ENCODE measurements around the gene UTP11.

UTP11 gene

DNA sequence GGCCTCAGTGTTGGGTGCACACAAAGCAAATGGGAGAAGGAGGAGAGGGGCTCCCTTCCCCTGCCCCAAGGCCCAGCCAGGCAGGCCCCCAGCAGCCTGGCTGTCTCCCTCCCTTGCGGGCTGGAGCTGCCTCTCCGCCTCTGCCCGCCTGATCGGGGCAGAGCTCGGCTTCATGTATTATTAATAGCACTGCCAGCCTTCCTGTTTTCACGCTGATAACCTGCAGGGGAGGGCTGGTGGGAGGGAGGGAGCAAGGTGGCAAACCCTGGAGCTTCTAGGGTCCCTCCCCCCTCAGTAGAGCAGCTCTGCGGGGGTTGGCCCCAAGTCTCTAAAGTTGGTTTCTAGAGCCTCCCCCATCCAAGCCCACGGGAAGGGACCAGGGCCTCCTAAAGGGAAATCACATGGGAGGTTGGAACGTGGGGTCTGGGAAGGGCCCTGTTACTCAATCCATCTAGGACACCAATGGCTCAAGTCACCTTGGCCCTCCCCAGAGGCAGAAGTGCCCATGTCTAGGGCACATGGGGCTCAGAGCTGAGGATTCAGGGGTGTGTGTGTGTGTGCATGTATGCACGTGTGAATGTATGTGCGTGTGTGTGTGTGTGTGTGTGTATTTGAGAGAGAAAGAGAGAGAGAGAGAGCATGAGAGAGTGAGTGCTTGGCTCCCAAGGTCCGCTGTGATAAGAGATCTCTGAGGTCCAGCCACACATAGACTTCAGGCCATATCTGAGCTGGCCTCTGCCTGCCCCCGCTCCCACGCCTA lies 55.9 kb downstream of the UTP11 start:
- ATAC-seq = no peak
- TF ChIP-seq RARB (CRISPR knock-in tag; IDR thresholded peaks at IDR 0.05) (no peak), PPARA (CRISPR knock-in tag; IDR thresholded peaks at IDR 0.05; ENCODE audit: borderline replicate concordance) (no peak), OSR1 (CRISPR knock-in tag; IDR thresholded peaks at IDR 0.05) (no peak), GLIS3 (CRISPR knock-in tag; IDR thresholded peaks at IDR 0.05) (no peak), ZFP3 (CRISPR knock-in tag; IDR thresholded peaks at IDR 0.05) (no peak), SNAI2 (CRISPR knock-in tag; IDR thresholded peaks at IDR 0.05) (no peak), PATZ1 (CRISPR knock-in tag; IDR thresholded peaks at IDR 0.05; ENCODE audit: borderline replicate concordance) (no peak), ZNF8 (CRISPR knock-in tag; IDR thresholded peaks at IDR 0.05) (no peak), ESRRG (CRISPR knock-in tag; IDR thresholded peaks at IDR 0.05) (no peak), ZC3H10 (CRISPR knock-in tag; IDR thresholded peaks at IDR 0.05) (no peak), CSDC2 (CRISPR knock-in tag; IDR thresholded peaks at IDR 0.05) (no peak)

DNA sequence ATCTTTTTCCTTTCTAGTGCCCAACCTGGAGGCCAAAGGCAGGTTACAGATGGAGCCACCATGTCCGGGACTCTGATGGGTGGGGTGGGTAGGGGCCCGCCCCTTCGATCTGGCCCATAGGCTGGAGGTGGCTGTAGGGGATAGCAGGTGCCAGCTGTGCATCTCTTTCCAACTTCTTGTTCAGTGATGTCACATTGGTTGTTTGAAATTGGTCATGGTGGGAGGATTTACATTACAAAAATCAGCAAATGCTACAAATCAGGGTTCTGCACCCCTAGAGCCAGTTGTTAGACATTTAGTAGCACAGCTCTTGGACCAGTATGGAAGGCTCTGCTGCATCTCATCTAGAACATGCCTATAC lies 56.4 kb downstream of the UTP11 start:
- ATAC-seq = no peak

DNA sequence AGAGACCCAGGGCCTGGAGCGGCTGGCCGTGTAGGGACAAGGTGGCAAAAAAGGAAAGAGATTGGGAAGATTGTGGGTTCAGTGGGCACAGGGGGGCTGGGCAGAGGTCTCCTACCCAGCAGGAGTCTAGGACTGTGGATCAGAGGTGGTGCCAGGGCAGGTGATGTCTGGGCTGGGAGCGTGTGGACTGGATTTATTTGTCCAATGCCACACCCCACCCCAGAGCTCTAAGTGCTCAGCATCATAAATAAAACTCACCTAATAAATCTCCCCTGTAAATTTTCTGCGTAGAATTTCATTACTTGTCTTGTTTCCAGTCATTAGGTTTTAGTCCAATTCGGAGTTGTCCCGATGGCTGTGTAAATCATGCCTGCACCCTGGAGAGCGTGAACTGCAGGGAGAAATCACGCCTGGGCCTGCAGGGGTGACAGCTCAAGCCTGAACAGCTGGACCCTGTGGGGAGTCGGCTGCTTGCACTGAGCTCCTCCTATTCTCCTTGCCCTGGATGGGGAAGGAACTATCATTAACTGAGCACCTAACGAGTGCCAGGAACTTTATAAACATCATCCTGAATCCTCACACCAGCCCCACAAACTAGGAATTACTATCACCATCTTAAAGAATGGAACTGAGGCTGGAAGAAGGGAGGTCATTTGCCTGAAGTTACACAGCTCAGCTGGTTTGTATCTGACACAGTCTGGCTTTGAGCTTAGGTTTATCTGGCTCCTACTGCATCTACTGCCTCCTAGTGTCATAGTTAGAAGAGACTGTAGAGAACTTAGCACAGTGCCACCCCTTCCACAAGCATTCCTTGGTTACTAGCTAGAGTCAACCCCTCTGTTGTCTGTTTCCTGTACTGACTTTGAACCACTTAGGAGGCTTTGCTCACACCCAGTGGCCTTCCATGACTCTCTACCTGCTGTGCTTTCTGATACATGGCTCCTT lies 59.0 kb downstream of the UTP11 start:
- TF ChIP-seq ZNF565 (CRISPR knock-in tag; conservative IDR thresholded peaks at IDR 0.05; ENCODE audit: low read depth) (no peak), ZNF8 (CRISPR knock-in tag; IDR thresholded peaks at IDR 0.05) (no peak), RARB (CRISPR knock-in tag; IDR thresholded peaks at IDR 0.05) (no peak), ARNTL (CRISPR knock-in tag; IDR thresholded peaks at IDR 0.05; ENCODE audit: borderline replicate concordance, low read depth) (no peak), ZC3H10 (CRISPR knock-in tag; IDR thresholded peaks at IDR 0.05) (no peak), OSR1 (CRISPR knock-in tag; IDR thresholded peaks at IDR 0.05) (no peak), ZNF70 (CRISPR knock-in tag; IDR thresholded peaks at IDR 0.05) (no peak), CSDC2 (CRISPR knock-in tag; IDR thresholded peaks at IDR 0.05) (no peak), TCF4 (CRISPR knock-in tag; IDR thresholded peaks at IDR 0.05; ENCODE audit: borderline replicate concordance) (no peak), ZFP30 (CRISPR knock-in tag; IDR thresholded peaks at IDR 0.05) (no peak), ISL1 (CRISPR knock-in tag; IDR thresholded peaks at IDR 0.05) (no peak)
- TF ChIP-seq, protein P1, sequence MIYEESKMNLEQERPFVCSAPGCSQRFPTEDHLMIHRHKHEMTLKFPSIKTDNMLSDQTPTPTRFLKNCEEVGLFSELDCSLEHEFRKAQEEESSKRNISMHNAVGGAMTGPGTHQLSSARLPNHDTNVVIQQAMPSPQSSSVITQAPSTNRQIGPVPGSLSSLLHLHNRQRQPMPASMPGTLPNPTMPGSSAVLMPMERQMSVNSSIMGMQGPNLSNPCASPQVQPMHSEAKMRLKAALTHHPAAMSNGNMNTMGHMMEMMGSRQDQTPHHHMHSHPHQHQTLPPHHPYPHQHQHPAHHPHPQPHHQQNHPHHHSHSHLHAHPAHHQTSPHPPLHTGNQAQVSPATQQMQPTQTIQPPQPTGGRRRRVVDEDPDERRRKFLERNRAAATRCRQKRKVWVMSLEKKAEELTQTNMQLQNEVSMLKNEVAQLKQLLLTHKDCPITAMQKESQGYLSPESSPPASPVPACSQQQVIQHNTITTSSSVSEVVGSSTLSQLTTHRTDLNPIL (CRISPR knock-in tag; IDR thresholded peaks at IDR 0.05; ENCODE audit: low read depth) = no peak
- TF ChIP-seq, protein P2, sequence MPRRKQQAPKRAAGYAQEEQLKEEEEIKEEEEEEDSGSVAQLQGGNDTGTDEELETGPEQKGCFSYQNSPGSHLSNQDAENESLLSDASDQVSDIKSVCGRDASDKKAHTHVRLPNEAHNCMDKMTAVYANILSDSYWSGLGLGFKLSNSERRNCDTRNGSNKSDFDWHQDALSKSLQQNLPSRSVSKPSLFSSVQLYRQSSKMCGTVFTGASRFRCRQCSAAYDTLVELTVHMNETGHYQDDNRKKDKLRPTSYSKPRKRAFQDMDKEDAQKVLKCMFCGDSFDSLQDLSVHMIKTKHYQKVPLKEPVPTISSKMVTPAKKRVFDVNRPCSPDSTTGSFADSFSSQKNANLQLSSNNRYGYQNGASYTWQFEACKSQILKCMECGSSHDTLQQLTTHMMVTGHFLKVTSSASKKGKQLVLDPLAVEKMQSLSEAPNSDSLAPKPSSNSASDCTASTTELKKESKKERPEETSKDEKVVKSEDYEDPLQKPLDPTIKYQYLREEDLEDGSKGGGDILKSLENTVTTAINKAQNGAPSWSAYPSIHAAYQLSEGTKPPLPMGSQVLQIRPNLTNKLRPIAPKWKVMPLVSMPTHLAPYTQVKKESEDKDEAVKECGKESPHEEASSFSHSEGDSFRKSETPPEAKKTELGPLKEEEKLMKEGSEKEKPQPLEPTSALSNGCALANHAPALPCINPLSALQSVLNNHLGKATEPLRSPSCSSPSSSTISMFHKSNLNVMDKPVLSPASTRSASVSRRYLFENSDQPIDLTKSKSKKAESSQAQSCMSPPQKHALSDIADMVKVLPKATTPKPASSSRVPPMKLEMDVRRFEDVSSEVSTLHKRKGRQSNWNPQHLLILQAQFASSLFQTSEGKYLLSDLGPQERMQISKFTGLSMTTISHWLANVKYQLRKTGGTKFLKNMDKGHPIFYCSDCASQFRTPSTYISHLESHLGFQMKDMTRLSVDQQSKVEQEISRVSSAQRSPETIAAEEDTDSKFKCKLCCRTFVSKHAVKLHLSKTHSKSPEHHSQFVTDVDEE (CRISPR knock-in tag; IDR thresholded peaks at IDR 0.05) = no peak
- peak; percentile 93 for ATAC-seq

More for the DNA sequence above, 56.4 kb downstream of the UTP11 start:
- TF ChIP-seq CSDC2 (CRISPR knock-in tag; IDR thresholded peaks at IDR 0.05) = no peak
- TF ChIP-seq ARNTL (CRISPR knock-in tag; IDR thresholded peaks at IDR 0.05; ENCODE audit: borderline replicate concordance, low read depth) = no peak
- TF ChIP-seq, protein P2 (CRISPR knock-in tag; IDR thresholded peaks at IDR 0.05) = no peak
- no peak for TF ChIP-seq PPARA (CRISPR knock-in tag; IDR thresholded peaks at IDR 0.05; ENCODE audit: borderline replicate concordance)
- no peak for TF ChIP-seq ZNF70 (CRISPR knock-in tag; IDR thresholded peaks at IDR 0.05)
- no peak for TF ChIP-seq BACH2 (CRISPR knock-in tag; IDR thresholded peaks at IDR 0.05; ENCODE audit: borderline replicate concordance)
- no peak for TF ChIP-seq TOX (CRISPR knock-in tag; IDR thresholded peaks at IDR 0.05; ENCODE audit: borderline replicate concordance)
- TF ChIP-seq OSR1 (CRISPR knock-in tag; IDR thresholded peaks at IDR 0.05) = no peak
- no peak for TF ChIP-seq TCF4 (CRISPR knock-in tag; IDR thresholded peaks at IDR 0.05; ENCODE audit: borderline replicate concordance)
- no peak for TF ChIP-seq PATZ1 (CRISPR knock-in tag; IDR thresholded peaks at IDR 0.05; ENCODE audit: borderline replicate concordance)
- TF ChIP-seq ZNF565 (CRISPR knock-in tag; conservative IDR thresholded peaks at IDR 0.05; ENCODE audit: low read depth) = no peak
